PFSK-1 (cell line): ENCODE results near the gene CDH15.

Experiments used
- FOXP2 ChIP-seq: optimal IDR thresholded peaks from 2 replicates; pipeline ENCODE3; 2011; ENCODE audit warnings: borderline replicate concordance, control low read depth, inconsistent platforms; ENCODE audit not compliant: insufficient read depth; ENCODE audit errors: extremely low read length, extremely low read depth
- POLR2AphosphoS5 ChIP-seq: IDR thresholded peaks from 2 replicates; pipeline ENCODE4 v1.6.1; 2012; ENCODE audit warnings: low read depth, mild to moderate bottlenecking, control low read depth, low read length, moderate library complexity
- REST ChIP-seq, 2 experiments: IDR thresholded peaks; 2 replicates each; pipeline versions ENCODE4 v1.6.1 to v1.8.0; 2011 to 2012; ENCODE audit warnings: low read depth in 2 of 2, low read length in 2 of 2, control low read depth in 1 of 2, inconsistent platforms in 1 of 2, mild to moderate bottlenecking in 1 of 2, moderate library complexity in 1 of 2; ENCODE audit not compliant: insufficient read depth in 1 of 2
- SIN3A ChIP-seq: IDR thresholded peaks from 2 replicates; pipeline ENCODE4 v1.6.1; 2012; ENCODE audit warnings: mild to moderate bottlenecking, low read length, moderate library complexity, borderline replicate concordance; ENCODE audit not compliant: insufficient read depth
- TAF1 ChIP-seq: IDR thresholded peaks from 2 replicates; pipeline ENCODE4 v1.6.1; 2012; ENCODE audit warnings: low read length, control low read depth, borderline replicate concordance; ENCODE audit not compliant: insufficient read depth

Gene CDH15

GRCh38 chr16:89177501-89177900 lies 6.0 kb downstream of the CDH15 start:
- no peak for TF ChIP-seq TAF1

- TF ChIP-seq TAF1 (no peak), FOXP2 (no peak), SIN3A (no peak), POLR2AphosphoS5 (no peak), REST (IDR thresholded peaks at IDR 0.05; ENCODE audit: insufficient read depth in 1 of 2, low read depth in 2 of 2, low read length in 2 of 2) (no peak)
Observed at GRCh38 chr16:89178453-89179147, 7.1 kb downstream of the CDH15 start.

GRCh38 chr16:89179148-89179484 lies 7.6 kb downstream of the CDH15 start:
- no peak for TF ChIP-seq TAF1
- no peak for TF ChIP-seq FOXP2
- TF ChIP-seq POLR2AphosphoS5 = no peak
- TF ChIP-seq SIN3A = no peak
- TF ChIP-seq REST (IDR thresholded peaks at IDR 0.05; ENCODE audit: insufficient read depth in 1 of 2, low read depth in 2 of 2, low read length in 2 of 2) = no peak

- no peak for TF ChIP-seq POLR2AphosphoS5
- TF ChIP-seq FOXP2 = no peak
- no peak for TF ChIP-seq SIN3A
Observed at GRCh38 chr16:89179656-89180315, 8.2 kb downstream of the CDH15 start.

GRCh38 chr16:89183463-89183862 lies 11.9 kb downstream of the CDH15 start:
- TF ChIP-seq SIN3A (no peak), POLR2AphosphoS5 (no peak), FOXP2 (no peak), REST (IDR thresholded peaks at IDR 0.05; ENCODE audit: insufficient read depth in 1 of 2, low read depth in 2 of 2, low read length in 2 of 2) (no peak), TAF1 (no peak)

GRCh38 chr16:89183975-89184676 lies 12.6 kb downstream of the CDH15 start:
- no peak for TF ChIP-seq POLR2AphosphoS5
- TF ChIP-seq REST (IDR thresholded peaks at IDR 0.05; ENCODE audit: insufficient read depth in 1 of 2, low read depth in 2 of 2, low read length in 2 of 2) = no peak
- no peak for TF ChIP-seq TAF1
- no peak for TF ChIP-seq SIN3A
- no peak for TF ChIP-seq FOXP2
